Activated naive CD8-positive, alpha-beta T cell (primary cell): ENCODE data around the gene RSF1.

ENCODE experiments used
- H3K27ac Mint-ChIP-seq: one replicate; pipeline ENCODE4 v1.8.0; 2021; ENCODE audit warnings: mixed read lengths
- H3K27me3 Mint-ChIP-seq: one replicate; pipeline ENCODE4 v1.8.0; 2021; ENCODE audit warnings: mixed read lengths
- H3K36me3 Mint-ChIP-seq: one replicate; pipeline ENCODE4 v1.8.0; 2021; ENCODE audit warnings: mixed read lengths
- H3K4me1 Mint-ChIP-seq: one replicate; pipeline ENCODE4 v1.8.0; 2021; ENCODE audit warnings: low read depth, mixed read lengths
- H3K4me3 Mint-ChIP-seq: one replicate; pipeline ENCODE4 v1.8.0; 2021; ENCODE audit warnings: mild to moderate bottlenecking, mixed read lengths
- H3K9me3 Mint-ChIP-seq: one replicate; pipeline ENCODE4 v1.8.0; 2021; ENCODE audit warnings: low read depth, mixed read lengths

RSF1 gene

DNA sequence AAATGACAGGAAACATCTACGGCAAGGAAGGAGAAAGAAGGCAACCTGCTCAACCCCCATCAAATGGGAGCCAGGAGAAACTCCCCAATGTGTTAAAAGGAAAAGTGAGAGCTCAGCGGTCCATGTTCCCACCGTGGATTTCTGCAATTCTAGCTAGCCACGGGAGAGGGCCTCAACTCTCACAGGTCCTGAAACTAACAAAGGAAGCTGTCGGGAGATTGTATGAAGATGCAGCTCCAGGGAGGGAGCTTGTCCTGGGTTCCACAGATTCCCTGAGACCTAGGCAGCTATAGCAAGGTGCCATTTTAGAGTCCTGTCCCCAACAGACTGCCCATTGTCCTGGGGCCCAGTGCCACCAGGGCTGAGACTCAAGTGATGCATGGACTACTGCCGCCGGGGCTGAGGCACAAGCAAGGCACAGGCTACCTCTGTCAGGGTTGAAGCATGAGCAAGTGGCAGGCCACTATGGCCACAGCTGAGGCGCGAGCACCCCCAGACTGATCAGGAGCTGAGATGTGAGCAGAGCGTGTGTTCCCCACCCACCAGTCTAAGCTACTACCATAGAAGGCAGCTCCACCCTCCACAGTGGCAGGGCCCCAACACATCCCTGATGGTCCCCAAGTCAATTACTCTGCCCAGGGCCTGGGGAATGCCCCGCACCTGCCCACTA lies 31.3 kb downstream of the RSF1 start:
- peaks cover 18% of the 10 kb centered on the region for H3K36me3 Mint-ChIP-seq
- no peaks in the 10 kb centered on the region for H3K27me3 Mint-ChIP-seq
- H3K4me1 Mint-ChIP-seq: peaks cover 75% of the 10 kb centered on the region
- H3K27ac Mint-ChIP-seq: peak overlapping the region; percentile 58
- peak overlapping the region; percentile 0 for H3K4me3 Mint-ChIP-seq
- no peaks in the 10 kb centered on the region for H3K9me3 Mint-ChIP-seq

DNA sequence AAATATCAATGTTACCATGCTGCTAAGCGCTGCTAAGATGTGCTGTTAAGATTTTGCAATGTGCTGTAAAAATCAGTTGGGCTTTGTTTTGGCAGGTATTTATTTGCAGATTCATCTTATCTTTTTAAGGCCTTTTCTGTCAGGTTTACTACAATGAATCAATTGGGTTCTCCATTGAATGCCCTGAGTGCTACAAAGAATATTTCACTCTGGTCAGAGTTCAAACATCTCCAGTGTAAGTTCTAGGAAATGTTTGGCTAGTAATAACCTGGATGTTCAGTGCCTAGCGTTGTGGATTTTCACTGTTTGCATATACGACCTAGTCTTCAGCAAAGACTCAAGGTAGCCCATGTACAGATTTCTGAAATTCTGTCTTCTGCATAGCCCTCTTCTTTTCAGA lies 36.0 kb downstream of the RSF1 start:
- H3K27ac Mint-ChIP-seq: no peak overlapping the region
- no peak overlapping the region for H3K4me3 Mint-ChIP-seq
- H3K36me3 Mint-ChIP-seq: peaks cover 2% of the 10 kb centered on the region
- H3K27me3 Mint-ChIP-seq: no peaks in the 10 kb centered on the region
- H3K9me3 Mint-ChIP-seq: no peaks in the 10 kb centered on the region
- H3K4me1 Mint-ChIP-seq: peaks cover 62% of the 10 kb centered on the region

DNA sequence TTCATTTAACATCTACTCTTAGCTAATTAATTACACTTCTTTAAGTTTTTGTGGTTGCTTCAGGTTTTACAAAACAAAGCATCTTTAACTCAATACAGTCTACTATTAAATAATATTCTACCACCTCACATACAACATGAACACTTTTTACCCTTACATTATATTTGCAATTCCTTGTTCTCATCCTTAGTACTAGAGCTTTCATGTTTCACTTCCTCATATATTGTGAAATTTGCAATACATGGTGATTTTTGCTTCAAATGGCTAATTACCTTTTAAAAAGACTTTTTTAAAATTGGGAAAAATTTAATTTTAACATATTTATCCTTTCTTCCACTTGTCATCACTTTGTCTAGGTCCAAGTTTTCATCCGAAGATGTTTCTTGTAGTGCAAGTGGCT lies 37.5 kb downstream of the RSF1 start:
- Mint-ChIP-seq H3K27me3 (no peaks in the 10 kb centered on the region), H3K36me3 (peaks cover 2% of the 10 kb centered on the region), H3K27ac (no peak overlapping the region), H3K9me3 (no peaks in the 10 kb centered on the region), H3K4me1 (peaks cover 60% of the 10 kb centered on the region), H3K4me3 (no peak overlapping the region)

GRCh38 chr11:77779935-77780334 lies 40.6 kb downstream of the RSF1 start:
- no peaks in the 10 kb centered on the region for H3K27me3 Mint-ChIP-seq
- no peak overlapping the region for H3K27ac Mint-ChIP-seq
- H3K36me3 Mint-ChIP-seq: peaks cover 2% of the 10 kb centered on the region
- H3K9me3 Mint-ChIP-seq: no peaks in the 10 kb centered on the region
- H3K4me1 Mint-ChIP-seq: peaks cover 61% of the 10 kb centered on the region
- no peak overlapping the region for H3K4me3 Mint-ChIP-seq

DNA sequence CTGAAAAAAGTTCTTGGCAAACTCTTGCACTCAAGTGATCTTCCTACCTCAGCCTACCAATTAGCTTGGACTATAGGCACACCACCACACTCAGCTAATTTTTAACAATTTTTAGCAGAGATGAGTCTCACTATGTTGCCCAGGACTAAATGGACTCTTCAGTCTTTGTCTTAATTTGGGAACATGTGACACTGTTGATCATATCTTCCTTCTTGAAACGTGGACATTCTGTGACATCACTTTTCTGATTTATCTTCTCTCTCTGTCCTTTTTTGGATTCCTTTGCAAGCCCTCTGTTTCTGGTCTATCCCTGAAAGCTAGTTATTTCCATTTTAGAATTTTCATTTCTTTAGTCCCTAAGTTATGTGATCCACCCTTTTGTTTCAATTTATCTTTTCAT lies 42.0 kb downstream of the RSF1 start:
- no peaks in the 10 kb centered on the region for H3K27me3 Mint-ChIP-seq
- peaks cover 2% of the 10 kb centered on the region for H3K36me3 Mint-ChIP-seq
- no peaks in the 10 kb centered on the region for H3K9me3 Mint-ChIP-seq
- H3K4me3 Mint-ChIP-seq: no peak overlapping the region
- H3K27ac Mint-ChIP-seq: peak overlapping the region; percentile 38
- peaks cover 54% of the 10 kb centered on the region for H3K4me1 Mint-ChIP-seq

DNA sequence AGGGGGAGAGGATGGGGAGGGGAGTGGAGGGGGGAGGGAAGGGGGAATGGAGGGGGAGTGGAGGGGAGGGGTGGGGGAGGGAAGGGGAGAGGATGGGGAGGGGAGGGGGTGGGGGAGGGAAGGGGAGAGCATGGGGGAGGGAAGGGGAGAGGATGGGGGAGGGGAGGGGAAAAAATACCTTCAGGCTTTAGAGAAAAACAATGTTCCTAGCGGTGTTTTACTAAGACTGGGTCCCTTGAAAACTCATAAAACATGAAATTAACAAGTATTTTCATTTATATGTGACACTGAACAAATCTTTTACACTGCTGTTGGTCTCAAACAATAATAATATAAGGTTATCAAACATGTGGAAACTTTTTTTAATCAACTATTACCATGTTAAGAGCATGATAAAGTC lies 42.4 kb downstream of the RSF1 start:
- Mint-ChIP-seq H3K36me3 (peaks cover 2% of the 10 kb centered on the region), H3K4me3 (no peak overlapping the region), H3K4me1 (peaks cover 56% of the 10 kb centered on the region), H3K9me3 (no peaks in the 10 kb centered on the region), H3K27ac (no peak overlapping the region), H3K27me3 (no peaks in the 10 kb centered on the region)

DNA sequence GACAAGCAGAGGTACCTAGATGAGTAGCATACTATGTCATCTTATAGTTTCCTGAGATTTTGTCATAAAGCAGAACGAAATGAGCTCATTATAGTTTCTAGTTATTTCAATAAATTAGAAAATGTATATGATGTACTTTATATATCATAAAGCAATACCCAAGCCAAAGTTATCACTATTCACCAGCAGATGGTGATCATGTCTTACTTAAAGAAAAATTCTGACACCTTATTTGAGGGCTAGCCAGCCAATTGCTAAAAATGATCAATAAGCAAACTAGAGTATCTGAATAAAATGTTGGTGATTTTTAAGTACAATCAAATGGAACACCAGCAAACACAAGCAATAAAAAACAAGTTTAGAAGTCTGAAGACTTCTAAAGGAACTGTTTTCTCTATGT lies 44.1 kb downstream of the RSF1 start:
- Mint-ChIP-seq H3K27ac (no peak overlapping the region), H3K9me3 (no peaks in the 10 kb centered on the region), H3K27me3 (no peaks in the 10 kb centered on the region), H3K36me3 (peaks cover under 1% of the 10 kb centered on the region), H3K4me3 (no peak overlapping the region), H3K4me1 (peaks cover 63% of the 10 kb centered on the region)

DNA sequence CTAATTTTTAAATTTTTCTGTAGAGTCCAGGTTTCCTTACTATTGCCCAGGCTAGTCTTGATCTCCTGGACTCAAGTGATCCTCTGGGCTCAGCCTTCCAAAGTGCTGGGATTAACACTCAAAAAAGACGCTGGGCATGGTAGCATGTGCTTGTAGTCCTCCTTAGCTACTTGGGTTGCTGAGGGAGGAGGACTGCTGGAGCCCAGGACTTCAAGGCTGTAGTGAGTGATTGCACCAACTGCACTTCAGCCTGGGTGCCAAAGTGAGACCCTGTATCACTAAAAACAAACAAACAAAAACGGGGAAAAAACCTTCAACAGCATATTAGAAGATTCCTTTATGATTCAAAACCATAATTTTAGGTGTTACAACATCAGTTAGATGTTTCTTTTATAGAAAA lies 44.6 kb downstream of the RSF1 start:
- H3K4me1 Mint-ChIP-seq: peaks cover 64% of the 10 kb centered on the region
- H3K27ac Mint-ChIP-seq: no peak overlapping the region
- no peaks in the 10 kb centered on the region for H3K36me3 Mint-ChIP-seq

GRCh38 chr11:77771135-77771534 lies 49.4 kb downstream of the RSF1 start:
- Mint-ChIP-seq H3K9me3 (no peaks in the 10 kb centered on the region), H3K4me3 (peak overlapping the region; percentile 5), H3K27ac (peak overlapping the region; percentile 37), H3K27me3 (no peaks in the 10 kb centered on the region), H3K4me1 (peaks cover 65% of the 10 kb centered on the region), H3K36me3 (no peaks in the 10 kb centered on the region)

More for the DNA sequence above, 44.6 kb downstream of the RSF1 start:
- no peaks in the 10 kb centered on the region for H3K9me3 Mint-ChIP-seq
- no peaks in the 10 kb centered on the region for H3K27me3 Mint-ChIP-seq
- no peak overlapping the region for H3K4me3 Mint-ChIP-seq

GRCh38 chr11:77770629-77771028 lies 49.9 kb downstream of the RSF1 start:
- Mint-ChIP-seq H3K27ac (peak overlapping the region; percentile 37), H3K4me3 (no peak overlapping the region), H3K9me3 (no peaks in the 10 kb centered on the region), H3K27me3 (no peaks in the 10 kb centered on the region), H3K36me3 (no peaks in the 10 kb centered on the region), H3K4me1 (peaks cover 64% of the 10 kb centered on the region)

DNA sequence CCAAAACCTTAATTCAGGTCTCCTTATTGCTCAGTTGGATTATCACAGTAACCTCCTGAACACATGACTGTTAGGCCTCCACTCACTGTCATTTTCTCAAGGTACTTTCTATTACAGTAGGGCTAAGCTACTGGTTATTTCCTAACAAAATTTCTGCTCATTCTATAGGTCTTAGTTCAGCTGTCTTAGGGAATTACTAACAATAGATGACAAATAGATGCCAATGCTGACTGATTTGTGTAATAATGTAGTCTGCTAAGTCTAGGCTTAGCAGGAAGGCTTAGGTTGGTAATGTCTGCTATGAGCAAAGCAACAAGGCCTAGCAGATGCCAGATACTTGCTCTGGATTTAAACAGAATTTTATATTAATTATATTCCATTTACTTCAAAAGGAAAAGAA lies 58.1 kb downstream of the RSF1 start:
- H3K36me3 Mint-ChIP-seq: peaks cover 11% of the 10 kb centered on the region
- no peaks in the 10 kb centered on the region for H3K9me3 Mint-ChIP-seq
- peaks cover 19% of the 10 kb centered on the region for H3K4me1 Mint-ChIP-seq
- peak overlapping the region; percentile 25 for H3K27ac Mint-ChIP-seq
- H3K27me3 Mint-ChIP-seq: no peaks in the 10 kb centered on the region
- H3K4me3 Mint-ChIP-seq: no peak overlapping the region

DNA sequence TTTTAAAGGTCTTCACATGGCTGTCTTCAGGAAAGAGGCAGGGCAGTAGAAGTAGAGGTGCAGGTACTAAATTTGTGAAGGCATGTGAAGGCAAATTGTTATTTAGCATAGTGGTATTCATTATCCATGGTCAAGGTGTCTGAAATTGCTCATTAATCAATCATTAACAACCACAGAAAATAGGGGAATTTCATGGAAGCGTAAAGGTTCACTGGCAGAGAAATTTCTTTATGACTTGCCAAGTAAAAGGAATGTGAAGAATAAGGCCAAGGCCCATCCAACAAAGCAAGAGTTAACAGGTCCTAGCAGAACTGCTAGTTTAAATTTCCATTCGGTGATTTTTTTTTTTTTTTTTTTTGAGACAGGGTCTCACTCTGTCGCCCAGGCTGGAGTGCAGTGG lies 59.0 kb downstream of the RSF1 start:
- H3K27me3 Mint-ChIP-seq: no peaks in the 10 kb centered on the region
- no peak overlapping the region for H3K4me3 Mint-ChIP-seq
- H3K36me3 Mint-ChIP-seq: peaks cover 16% of the 10 kb centered on the region
- peaks cover 18% of the 10 kb centered on the region for H3K4me1 Mint-ChIP-seq
- no peaks in the 10 kb centered on the region for H3K9me3 Mint-ChIP-seq
- H3K27ac Mint-ChIP-seq: no peak overlapping the region

- Mint-ChIP-seq H3K4me1 (peaks cover 16% of the 10 kb centered on the region), H3K36me3 (peaks cover 16% of the 10 kb centered on the region), H3K4me3 (no peak overlapping the region), H3K27me3 (no peaks in the 10 kb centered on the region), H3K9me3 (no peaks in the 10 kb centered on the region), H3K27ac (no peak overlapping the region)
These were observed 62.2 kb downstream of the RSF1 start for GRCh38 chr11:77758331-77758730.

DNA sequence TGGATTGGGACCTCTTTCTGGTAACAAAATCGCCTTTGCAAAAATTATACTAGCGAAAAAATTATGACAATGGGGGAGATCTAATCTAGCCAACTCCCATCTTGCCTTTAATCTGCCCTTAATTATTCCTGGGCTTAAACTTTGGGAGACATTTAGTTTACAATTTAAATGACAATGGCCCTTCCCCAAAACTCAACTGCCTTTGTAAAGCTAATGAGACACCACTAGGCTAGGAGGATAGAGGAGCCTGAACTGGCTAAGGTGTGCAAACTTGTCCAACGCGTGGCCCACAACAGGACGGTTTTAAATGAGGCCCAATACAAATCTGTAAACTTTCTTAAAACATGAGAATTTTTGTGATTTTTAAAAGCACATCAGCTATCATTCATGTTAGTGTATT lies 67.3 kb downstream of the RSF1 start:
- Mint-ChIP-seq H3K36me3 (peaks cover 17% of the 10 kb centered on the region), H3K4me3 (no peak overlapping the region), H3K27me3 (no peaks in the 10 kb centered on the region), H3K9me3 (no peaks in the 10 kb centered on the region), H3K4me1 (peaks cover 39% of the 10 kb centered on the region), H3K27ac (no peak overlapping the region)

DNA sequence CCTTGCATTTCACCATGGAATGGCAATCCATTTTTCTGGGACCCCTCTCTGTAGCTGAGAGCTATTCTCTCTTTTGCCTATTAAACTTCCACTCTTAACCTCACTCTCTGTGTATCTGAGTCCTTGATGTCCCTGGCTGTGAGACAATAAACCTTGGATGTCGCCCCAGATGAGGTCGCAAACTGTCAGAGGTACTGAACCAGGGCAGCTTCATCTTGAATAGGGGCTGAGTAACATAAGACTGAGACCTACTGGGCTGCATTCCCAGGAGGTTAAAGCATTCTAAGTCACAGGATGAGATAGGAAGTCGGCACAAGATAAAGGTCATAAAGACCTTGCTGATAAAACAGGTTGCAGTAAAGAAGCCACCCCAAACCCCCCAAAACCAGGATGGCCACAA lies 68.0 kb downstream of the RSF1 start:
- Mint-ChIP-seq H3K36me3 (peaks cover 18% of the 10 kb centered on the region), H3K4me3 (no peak overlapping the region), H3K4me1 (peaks cover 42% of the 10 kb centered on the region), H3K27me3 (no peaks in the 10 kb centered on the region), H3K27ac (no peak overlapping the region), H3K9me3 (no peaks in the 10 kb centered on the region)

DNA sequence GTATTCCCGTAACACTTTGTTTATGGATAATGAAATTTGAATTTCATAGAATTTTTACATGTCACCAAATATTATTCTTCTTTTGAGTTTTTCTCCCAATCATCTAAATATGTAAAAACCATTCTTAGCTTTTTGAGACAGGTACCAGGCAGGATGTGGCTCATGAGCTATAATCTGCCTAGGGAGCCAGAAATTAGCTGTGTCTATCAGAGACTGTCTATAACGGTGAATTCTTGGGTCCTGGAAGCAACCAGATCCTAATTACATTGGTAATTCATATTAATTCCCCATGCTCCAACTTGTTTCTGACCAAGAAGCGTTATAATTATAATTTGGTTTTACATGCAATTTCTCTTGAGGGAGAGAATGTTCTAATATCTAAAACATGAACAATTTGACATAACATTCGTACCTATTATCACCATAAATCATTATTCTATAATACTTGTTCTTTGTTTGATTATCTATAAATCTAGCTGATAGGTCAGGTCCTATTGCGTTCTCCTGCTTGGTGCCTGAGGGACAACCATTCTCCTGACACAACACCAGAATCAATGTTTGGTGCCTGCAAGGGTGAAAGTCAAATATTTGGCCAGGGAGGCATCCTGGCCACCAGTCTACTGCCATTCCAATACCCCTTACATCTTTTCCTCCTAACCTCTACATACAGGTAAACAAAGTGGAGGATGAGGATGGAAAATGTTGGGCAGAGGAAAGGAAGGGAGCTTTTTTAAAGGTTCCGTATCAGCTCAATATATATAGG lies 69.9 kb downstream of the RSF1 start:
- Mint-ChIP-seq H3K27me3 (no peaks in the 10 kb centered on the region), H3K4me1 (peaks cover 38% of the 10 kb centered on the region), H3K36me3 (peaks cover 14% of the 10 kb centered on the region), H3K27ac (no peak overlapping the region), H3K9me3 (no peaks in the 10 kb centered on the region), H3K4me3 (no peak overlapping the region)
